HCT116 (cell line): Measurements from ENCODE around the gene SLC22A23.

Experiments used
- CBX3 ChIP-seq: IDR thresholded peaks from 2 replicates; pipeline ENCODE4 v1.6.1; 2012; ENCODE audit warnings: low read depth
- CTCF ChIP-seq, 3 experiments: fragments of 200-600 bp in 1 of 3; sonication (generic) in 1 of 3; IDR thresholded peaks in 2 of 3; conservative IDR thresholded peaks in 1 of 3; 2 replicates each; pipeline ENCODE4 v1.5.1; 2012 to 2017; ENCODE audit warnings: low read depth in 2 of 3, low read length in 2 of 3, antibody characterized with exemption in 1 of 3, borderline replicate concordance in 1 of 3, control low read depth in 1 of 3, mild to moderate bottlenecking in 1 of 3, mixed read lengths in 1 of 3, mixed run types in 1 of 3, moderate library complexity in 1 of 3; ENCODE audit not compliant: insufficient read depth in 1 of 3
- EZH2phosphoT487 ChIP-seq: fragments of 200-600 bp; IDR thresholded peaks from 2 replicates; pipeline ENCODE4 v1.6.1; 2018; ENCODE audit warnings: antibody characterized with exemption, borderline replicate concordance
- POLR2A ChIP-seq: IDR thresholded peaks from 2 replicates; pipeline ENCODE4 v1.7.0; 2011; ENCODE audit warnings: borderline replicate concordance; ENCODE audit not compliant: insufficient read depth, insufficient read length; ENCODE audit errors: extremely low read depth
- SIN3A ChIP-seq: IDR thresholded peaks from 2 replicates; pipeline ENCODE4 v1.6.1; 2012; ENCODE audit warnings: low read depth
- SP1 ChIP-seq: IDR thresholded peaks from 2 replicates; pipeline ENCODE4 v1.6.1; 2012; ENCODE audit warnings: low read depth
- TCF7L2 ChIP-seq: IDR thresholded peaks from 2 replicates; pipeline ENCODE4 v1.7.0; 2011; ENCODE audit warnings: borderline replicate concordance, inconsistent platforms; ENCODE audit not compliant: insufficient read depth, insufficient read length; ENCODE audit errors: extremely low read depth
- YY1 ChIP-seq: IDR thresholded peaks from 2 replicates; pipeline ENCODE4 v1.6.1; 2011; ENCODE audit warnings: low read length, low read depth, moderate library complexity, mild to moderate bottlenecking; ENCODE audit not compliant: insufficient replicate concordance; ENCODE audit errors: extremely low read depth
- ZNF274 ChIP-seq: fragments of 200-500 bp; sonication (Bioruptor generic); IDR thresholded peaks from 2 replicates; pipeline ENCODE4 v1.6.1; 2014; ENCODE audit warnings: mild to moderate bottlenecking, low read depth, low read length, inconsistent platforms
- TF ChIP-seq, protein P1 (sequence below): IDR thresholded peaks from 2 replicates; pipeline ENCODE4 v1.6.1; 2012
- TF ChIP-seq, protein P2 (sequence below): IDR thresholded peaks from 2 replicates; pipeline ENCODE4 v1.6.1; 2011; ENCODE audit warnings: mild to moderate bottlenecking, low read length, moderate library complexity; ENCODE audit not compliant: insufficient replicate concordance; ENCODE audit errors: extremely low read depth
- TF ChIP-seq, protein P3 (sequence below): IDR thresholded peaks from 2 replicates; pipeline ENCODE4 v1.6.1; 2012; ENCODE audit warnings: low read depth

DNA sequence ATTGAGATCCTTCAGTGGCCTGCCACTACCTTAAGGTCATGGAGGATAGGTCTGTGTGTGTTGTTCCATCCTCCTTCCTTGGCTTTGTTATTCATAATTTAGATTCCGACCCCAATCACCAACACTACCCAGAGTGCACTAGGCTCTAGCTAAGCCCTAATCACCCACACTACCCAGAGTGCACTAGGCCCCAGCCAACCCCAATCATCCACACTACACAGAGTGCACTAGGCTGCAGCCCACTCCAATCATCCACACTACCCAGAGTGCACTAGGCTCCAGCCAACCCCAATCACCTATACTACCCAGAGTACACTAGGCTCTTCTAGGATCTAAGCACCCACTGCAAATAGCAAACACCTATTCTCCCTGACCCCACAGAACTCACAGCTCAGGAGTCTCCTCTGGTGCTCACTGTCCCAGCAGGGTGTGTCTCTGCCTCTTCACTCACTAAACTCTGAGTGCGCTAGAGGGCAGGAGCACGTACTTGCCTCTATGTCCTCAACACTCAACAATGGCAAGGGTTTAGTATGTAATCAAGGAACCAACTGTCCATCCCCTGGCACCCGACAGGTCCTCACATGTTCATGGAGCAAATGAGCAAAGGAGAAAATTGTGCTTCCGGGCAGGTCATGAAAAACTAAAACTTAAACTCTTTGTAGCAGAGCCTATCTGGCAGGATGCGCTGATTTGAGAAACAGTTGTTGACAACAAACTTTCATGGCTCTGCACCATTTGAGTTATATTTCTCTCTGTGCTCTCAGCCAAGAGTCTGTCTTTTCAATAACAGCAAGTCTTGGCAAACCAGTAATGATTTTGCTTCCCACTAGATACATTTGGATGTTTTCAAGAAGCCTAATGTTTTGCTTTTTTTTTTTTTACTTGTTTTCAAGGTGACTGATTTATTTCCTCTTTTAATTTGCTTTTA is 54.3 kb downstream of the SLC22A23 start:
- TF ChIP-seq, protein P1, sequence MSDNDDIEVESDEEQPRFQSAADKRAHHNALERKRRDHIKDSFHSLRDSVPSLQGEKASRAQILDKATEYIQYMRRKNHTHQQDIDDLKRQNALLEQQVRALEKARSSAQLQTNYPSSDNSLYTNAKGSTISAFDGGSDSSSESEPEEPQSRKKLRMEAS, result no peak
- TF ChIP-seq CTCF (IDR thresholded peaks at IDR 0.05 in 2 of 3, conservative IDR thresholded peaks at IDR 0.05 in 1 of 3; ENCODE audit: borderline replicate concordance in 1 of 3, insufficient read depth in 1 of 3, low read depth in 2 of 3, low read length in 2 of 3), result no peak
- TF ChIP-seq TCF7L2, result no peak
- no peak for TF ChIP-seq POLR2A
- TF ChIP-seq YY1, result no peak
- no peak for TF ChIP-seq SP1
- no peak for TF ChIP-seq ZNF274
- TF ChIP-seq, protein P2, sequence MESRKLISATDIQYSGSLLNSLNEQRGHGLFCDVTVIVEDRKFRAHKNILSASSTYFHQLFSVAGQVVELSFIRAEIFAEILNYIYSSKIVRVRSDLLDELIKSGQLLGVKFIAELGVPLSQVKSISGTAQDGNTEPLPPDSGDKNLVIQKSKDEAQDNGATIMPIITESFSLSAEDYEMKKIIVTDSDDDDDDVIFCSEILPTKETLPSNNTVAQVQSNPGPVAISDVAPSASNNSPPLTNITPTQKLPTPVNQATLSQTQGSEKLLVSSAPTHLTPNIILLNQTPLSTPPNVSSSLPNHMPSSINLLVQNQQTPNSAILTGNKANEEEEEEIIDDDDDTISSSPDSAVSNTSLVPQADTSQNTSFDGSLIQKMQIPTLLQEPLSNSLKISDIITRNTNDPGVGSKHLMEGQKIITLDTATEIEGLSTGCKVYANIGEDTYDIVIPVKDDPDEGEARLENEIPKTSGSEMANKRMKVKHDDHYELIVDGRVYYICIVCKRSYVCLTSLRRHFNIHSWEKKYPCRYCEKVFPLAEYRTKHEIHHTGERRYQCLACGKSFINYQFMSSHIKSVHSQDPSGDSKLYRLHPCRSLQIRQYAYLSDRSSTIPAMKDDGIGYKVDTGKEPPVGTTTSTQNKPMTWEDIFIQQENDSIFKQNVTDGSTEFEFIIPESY, result no peak
- TF ChIP-seq, protein P3, sequence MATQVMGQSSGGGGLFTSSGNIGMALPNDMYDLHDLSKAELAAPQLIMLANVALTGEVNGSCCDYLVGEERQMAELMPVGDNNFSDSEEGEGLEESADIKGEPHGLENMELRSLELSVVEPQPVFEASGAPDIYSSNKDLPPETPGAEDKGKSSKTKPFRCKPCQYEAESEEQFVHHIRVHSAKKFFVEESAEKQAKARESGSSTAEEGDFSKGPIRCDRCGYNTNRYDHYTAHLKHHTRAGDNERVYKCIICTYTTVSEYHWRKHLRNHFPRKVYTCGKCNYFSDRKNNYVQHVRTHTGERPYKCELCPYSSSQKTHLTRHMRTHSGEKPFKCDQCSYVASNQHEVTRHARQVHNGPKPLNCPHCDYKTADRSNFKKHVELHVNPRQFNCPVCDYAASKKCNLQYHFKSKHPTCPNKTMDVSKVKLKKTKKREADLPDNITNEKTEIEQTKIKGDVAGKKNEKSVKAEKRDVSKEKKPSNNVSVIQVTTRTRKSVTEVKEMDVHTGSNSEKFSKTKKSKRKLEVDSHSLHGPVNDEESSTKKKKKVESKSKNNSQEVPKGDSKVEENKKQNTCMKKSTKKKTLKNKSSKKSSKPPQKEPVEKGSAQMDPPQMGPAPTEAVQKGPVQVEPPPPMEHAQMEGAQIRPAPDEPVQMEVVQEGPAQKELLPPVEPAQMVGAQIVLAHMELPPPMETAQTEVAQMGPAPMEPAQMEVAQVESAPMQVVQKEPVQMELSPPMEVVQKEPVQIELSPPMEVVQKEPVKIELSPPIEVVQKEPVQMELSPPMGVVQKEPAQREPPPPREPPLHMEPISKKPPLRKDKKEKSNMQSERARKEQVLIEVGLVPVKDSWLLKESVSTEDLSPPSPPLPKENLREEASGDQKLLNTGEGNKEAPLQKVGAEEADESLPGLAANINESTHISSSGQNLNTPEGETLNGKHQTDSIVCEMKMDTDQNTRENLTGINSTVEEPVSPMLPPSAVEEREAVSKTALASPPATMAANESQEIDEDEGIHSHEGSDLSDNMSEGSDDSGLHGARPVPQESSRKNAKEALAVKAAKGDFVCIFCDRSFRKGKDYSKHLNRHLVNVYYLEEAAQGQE, result no peak
- TF ChIP-seq EZH2phosphoT487, result no peak
- TF ChIP-seq SIN3A, result no peak
- no peak for TF ChIP-seq CBX3
